NCI-H1092 treated with DMSO at 0.1 percent for 48 hours (cell line): ENCODE data around the gene C7orf57.

Experiments used
- DNase-seq: peaks from one replicate; lab custom pipeline; 2025; lab: John Stamatoyannopoulos, UW

The C7orf57 gene

GRCh38 chr7:48109848-48110663 lies 74.7 kb downstream of the C7orf57 start:
- peak; percentile 57 for DNase-seq

GRCh38 chr7:48110868-48111267 lies 75.5 kb downstream of the C7orf57 start:
- DNase-seq: no peak
